Neutrophil (primary cell): ENCODE measurements around the gene PPP2R5C.

Source experiments
- H3K27ac ChIP-seq: fragments of 200-600 bp; sonication (generic); 2 replicates; pipeline ENCODE4 v1.5.1; 2016; ENCODE audit warnings: mild to moderate bottlenecking, moderate library complexity
- H3K27me3 ChIP-seq: fragments of 200-600 bp; sonication (generic); 2 replicates; pipeline ENCODE4 v1.6.0; 2016; ENCODE audit warnings: mild to moderate bottlenecking
- H3K36me3 ChIP-seq: fragments of 200-600 bp; sonication (generic); 2 replicates; pipeline ENCODE4 v1.5.1; 2017
- H3K4me1 ChIP-seq, 2 experiments: fragments of 200-600 bp in 1 of 2; sonication (generic) in 1 of 2; 1 replicate in 1 of 2; 2 replicates in 1 of 2; pipeline versions ENCODE4 v1.5.1 to v1.6.1; 2013 to 2016; ENCODE audit warnings: low read depth in 1 of 2, low read length in 1 of 2, mild to moderate bottlenecking in 1 of 2, moderate library complexity in 1 of 2; ENCODE audit not compliant: control insufficient read depth in 1 of 2, insufficient read depth in 1 of 2
- H3K4me3 ChIP-seq, 2 experiments: fragments of 200-600 bp in 1 of 2; sonication (generic) in 1 of 2; 1 replicate in 1 of 2; 2 replicates in 1 of 2; pipeline ENCODE4 v1.5.1; 2013 to 2016; ENCODE audit warnings: low read depth in 1 of 2, low read length in 1 of 2, mild to moderate bottlenecking in 1 of 2, moderate library complexity in 1 of 2
- H3K9me3 ChIP-seq: fragments of 200-600 bp; sonication (generic); 2 replicates; pipeline ENCODE4 v1.5.1; 2016
- TF ChIP-seq, protein P1 (sequence below): fragments of 200-600 bp; sonication (generic); IDR thresholded peaks from 2 replicates; pipeline ENCODE4 v1.5.1; 2016; ENCODE audit warnings: antibody characterized with exemption

PPP2R5C gene

DNA sequence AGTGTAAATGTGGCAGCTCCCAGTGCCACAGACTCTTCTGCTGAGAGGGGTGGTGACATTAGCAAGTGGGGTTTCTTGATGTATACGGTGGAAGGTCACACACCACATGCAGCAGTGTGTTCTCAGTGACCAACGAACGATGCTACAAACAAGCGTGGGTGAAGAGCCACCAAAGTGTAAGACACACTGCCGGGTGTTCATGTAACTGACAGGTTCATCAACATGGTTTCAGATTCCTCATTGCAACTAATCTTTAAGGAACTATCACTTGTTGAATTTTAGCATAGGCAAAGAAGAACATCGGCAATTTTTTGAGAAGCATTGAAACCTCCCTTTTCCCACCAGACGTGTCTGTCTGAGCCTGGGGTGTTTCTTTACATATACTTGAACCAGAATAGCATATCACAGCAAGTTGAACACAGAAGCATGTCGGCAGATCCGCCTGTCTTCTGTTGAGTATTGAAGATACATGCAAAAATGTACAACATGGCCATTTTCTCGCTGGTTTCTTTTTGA is 58.8 kb downstream of the PPP2R5C start:
- peaks cover 18% of the 10 kb centered on the region for H3K36me3 ChIP-seq
- peak overlapping the region; percentile 26 for H3K27ac ChIP-seq
- no peak overlapping the region for H3K4me3 ChIP-seq
- peaks cover 18 to 20% of the 10 kb centered on the region in 2 experiments for H3K4me1 ChIP-seq
- no peaks in the 10 kb centered on the region for H3K9me3 ChIP-seq
- TF ChIP-seq, protein P1, sequence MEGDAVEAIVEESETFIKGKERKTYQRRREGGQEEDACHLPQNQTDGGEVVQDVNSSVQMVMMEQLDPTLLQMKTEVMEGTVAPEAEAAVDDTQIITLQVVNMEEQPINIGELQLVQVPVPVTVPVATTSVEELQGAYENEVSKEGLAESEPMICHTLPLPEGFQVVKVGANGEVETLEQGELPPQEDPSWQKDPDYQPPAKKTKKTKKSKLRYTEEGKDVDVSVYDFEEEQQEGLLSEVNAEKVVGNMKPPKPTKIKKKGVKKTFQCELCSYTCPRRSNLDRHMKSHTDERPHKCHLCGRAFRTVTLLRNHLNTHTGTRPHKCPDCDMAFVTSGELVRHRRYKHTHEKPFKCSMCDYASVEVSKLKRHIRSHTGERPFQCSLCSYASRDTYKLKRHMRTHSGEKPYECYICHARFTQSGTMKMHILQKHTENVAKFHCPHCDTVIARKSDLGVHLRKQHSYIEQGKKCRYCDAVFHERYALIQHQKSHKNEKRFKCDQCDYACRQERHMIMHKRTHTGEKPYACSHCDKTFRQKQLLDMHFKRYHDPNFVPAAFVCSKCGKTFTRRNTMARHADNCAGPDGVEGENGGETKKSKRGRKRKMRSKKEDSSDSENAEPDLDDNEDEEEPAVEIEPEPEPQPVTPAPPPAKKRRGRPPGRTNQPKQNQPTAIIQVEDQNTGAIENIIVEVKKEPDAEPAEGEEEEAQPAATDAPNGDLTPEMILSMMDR: no peak
- no peaks in the 10 kb centered on the region for H3K27me3 ChIP-seq

DNA sequence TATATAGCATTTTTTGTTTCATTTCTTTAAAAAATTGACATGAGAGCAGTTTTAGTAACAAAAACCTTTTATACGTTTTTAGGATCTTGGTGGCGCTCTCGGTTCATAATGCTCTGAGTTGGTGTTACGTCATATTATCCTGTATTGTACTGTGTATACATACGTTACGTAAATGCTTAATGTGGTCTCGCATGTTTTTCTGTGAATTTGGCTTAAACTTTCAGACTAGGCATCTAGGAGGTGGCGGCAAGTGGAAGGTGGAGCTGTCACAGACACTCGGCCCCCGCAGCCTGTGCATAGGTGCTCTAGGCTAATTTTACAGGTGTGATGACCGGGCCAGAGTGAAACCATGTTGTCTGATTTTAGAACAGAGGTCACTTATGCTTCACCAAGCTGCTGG is 60.0 kb downstream of the PPP2R5C start:
- H3K27me3 ChIP-seq: no peaks in the 10 kb centered on the region
- H3K36me3 ChIP-seq: peaks cover 11% of the 10 kb centered on the region
- TF ChIP-seq, protein P1: no peak
- H3K27ac ChIP-seq: no peak overlapping the region
- no peaks in the 10 kb centered on the region for H3K9me3 ChIP-seq
- H3K4me1 ChIP-seq: peaks cover 30 to 31% of the 10 kb centered on the region in 2 experiments
- H3K4me3 ChIP-seq: no peak overlapping the region

DNA sequence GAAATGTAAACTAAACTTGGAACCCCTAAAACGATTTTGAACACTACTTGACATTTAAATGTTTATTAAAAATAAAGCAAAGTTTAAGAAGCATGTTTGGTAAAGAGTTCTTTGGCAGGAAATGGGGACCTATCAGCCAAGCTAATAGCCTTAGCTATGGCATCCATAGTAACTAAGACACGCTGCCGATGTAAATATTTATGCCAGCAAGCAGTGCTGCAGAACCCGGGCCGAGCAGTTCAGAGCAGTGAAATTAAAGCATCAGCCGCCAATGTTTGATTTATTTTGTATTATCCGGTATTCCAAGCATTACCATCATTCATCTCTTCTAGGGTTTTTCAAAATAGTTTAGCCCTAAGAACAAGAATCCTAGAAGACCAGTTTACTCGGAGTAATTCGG is 61.6 kb downstream of the PPP2R5C start:
- Histone ChIP-seq H3K36me3 (peaks cover 11% of the 10 kb centered on the region), H3K27me3 (no peaks in the 10 kb centered on the region), H3K4me3 (no peak overlapping the region), H3K4me1 (peaks cover 33 to 37% of the 10 kb centered on the region in 2 experiments), H3K27ac (peak overlapping the region; percentile 93), H3K9me3 (no peaks in the 10 kb centered on the region)
- TF ChIP-seq, protein P1: no peak

DNA sequence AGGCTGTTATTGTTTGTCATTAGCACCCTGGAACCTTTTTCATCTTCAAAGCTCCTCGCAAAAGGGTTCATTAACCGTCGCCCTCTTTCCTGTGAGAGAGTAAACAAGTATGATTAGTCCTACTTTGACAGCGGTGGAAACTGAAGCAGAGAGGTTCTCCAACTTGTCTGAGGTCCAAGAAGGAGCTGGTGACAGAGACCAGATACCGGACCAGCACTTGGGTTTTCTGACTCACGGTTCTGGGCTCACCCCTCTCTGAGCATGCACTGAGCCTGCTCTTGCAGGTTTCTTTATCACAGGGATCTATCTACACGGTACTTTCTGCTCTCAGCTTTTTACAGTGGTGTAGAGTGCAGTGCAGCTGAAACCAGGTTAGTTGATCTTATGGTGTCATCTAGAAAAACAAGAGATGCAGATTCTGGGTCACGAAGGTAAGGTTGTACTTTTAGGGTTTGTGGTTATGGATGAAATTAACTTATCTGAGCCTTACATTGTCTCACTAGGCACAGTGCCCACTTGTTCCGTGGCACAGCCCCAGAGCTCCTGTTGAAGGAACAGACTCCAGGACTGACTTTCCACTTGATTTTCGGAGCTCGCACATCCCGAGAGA is 62.1 kb downstream of the PPP2R5C start:
- Histone ChIP-seq H3K27me3 (no peaks in the 10 kb centered on the region), H3K27ac (peak overlapping the region; percentile 93), H3K4me1 (peaks cover 33 to 37% of the 10 kb centered on the region in 2 experiments), H3K9me3 (no peaks in the 10 kb centered on the region), H3K4me3 (no peak overlapping the region), H3K36me3 (peaks cover 11% of the 10 kb centered on the region)
- TF ChIP-seq, protein P1: no peak

DNA sequence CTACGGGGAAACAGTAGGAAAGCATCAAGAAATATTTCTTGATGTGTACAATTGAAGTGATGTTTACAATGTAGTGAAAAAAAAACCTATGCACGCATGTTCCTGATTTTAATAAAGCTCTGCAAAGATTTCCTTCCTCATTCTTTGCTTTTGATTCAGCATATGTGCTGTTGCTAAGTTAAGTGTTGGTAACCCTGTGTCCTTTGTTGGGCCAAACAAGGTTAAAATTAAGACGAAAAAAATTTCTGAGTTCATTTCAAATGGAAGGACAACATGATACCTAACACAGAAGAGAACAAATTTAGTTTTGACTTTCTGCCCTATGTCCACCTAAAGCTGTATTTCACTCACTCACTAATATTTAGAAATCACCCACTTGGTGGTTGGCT is 62.8 kb downstream of the PPP2R5C start:
- peak overlapping the region; percentile 93 for H3K27ac ChIP-seq
- peak overlapping the region; percentile 51 to 53 for H3K4me3 ChIP-seq

More for the DNA sequence above, 62.8 kb downstream of the PPP2R5C start:
- Histone ChIP-seq H3K27me3 (no peaks in the 10 kb centered on the region), H3K36me3 (peaks cover 14% of the 10 kb centered on the region), H3K4me1 (peaks cover 33 to 37% of the 10 kb centered on the region in 2 experiments), H3K9me3 (no peaks in the 10 kb centered on the region)
- TF ChIP-seq, protein P1: no peak
